Mesenchymal stem cell (in vitro differentiated cells and primary cell): ENCODE data around the gene SRP68.

Experiments used
- small RNA-seq: library from polyadenylated mRNA; stranded (forward); fragments of <200 nt; extraction: miRNeasy Mini kit (QIAGEN cat#:217004); gene quantifications from one replicate; pipeline ENCODE3, GENCODE V24; 2013; ENCODE audit warnings: low read depth

The SRP68 gene

Small RNAs within 50 kb of the gene (small RNA-seq; reads per million reads assigned to genes)
- 7.5 reads per million, percentile 71 among the genes with 10 or more reads in this experiment for gene MIR6868
